ENCODE results near the gene FBXW5. TPM values are rescaled to one million over a fixed set of nuclear protein-coding genes. Genes with fewer than 3 reads are reported as not detected.

Gene FBXW5
- total RNA-seq, 4 donors from 2014 or later: 101 to 166 (median 142) TPM

- Histone ChIP-seq H3K36me3 (no peaks in the 10 kb centered on the region), H3K27me3 (no peaks in the 10 kb centered on the region), H3K4me3 (no peak overlapping the region), H3K9me3 (no peaks in the 10 kb centered on the region), H3K27ac (no peak overlapping the region), H3K4me1 (peaks cover 27% of the 10 kb centered on the region)
- WGBS: 93% methylated on average over 24 of the region's 28 CpGs
- no peak for TF ChIP-seq POLR2A (IDR thresholded peaks at IDR 0.05)
- no peak for TF ChIP-seq EP300 (IDR thresholded peaks at IDR 0.05)
- TF ChIP-seq CTCF (IDR thresholded peaks at IDR 0.05): no peak
- no peak for TF ChIP-seq POLR2AphosphoS5 (IDR thresholded peaks at IDR 0.05)
- DNase-seq (ENCODE audit: low spot score in 2 of 2): no peak
Observed at GRCh38 chr9:136958898-136959850, 14.6 kb upstream of the FBXW5 start.

- no peaks in the 10 kb centered on the region for H3K36me3 ChIP-seq
- no peak overlapping the region for H3K4me3 ChIP-seq
- peaks cover 20% of the 10 kb centered on the region for H3K4me1 ChIP-seq
- 100% methylated on average over 3 of the region's 7 CpGs for WGBS
- no peak for DNase-seq (ENCODE audit: low spot score in 2 of 2)
- TF ChIP-seq EP300 (IDR thresholded peaks at IDR 0.05): no peak
- no peak for TF ChIP-seq POLR2A (IDR thresholded peaks at IDR 0.05)
- no peak for TF ChIP-seq CTCF (IDR thresholded peaks at IDR 0.05)
- no peak for TF ChIP-seq POLR2AphosphoS5 (IDR thresholded peaks at IDR 0.05)
- no peak overlapping the region for H3K27ac ChIP-seq
- H3K27me3 ChIP-seq: no peaks in the 10 kb centered on the region
- no peaks in the 10 kb centered on the region for H3K9me3 ChIP-seq
Observed at GRCh38 chr9:136958473-136958872, 13.9 kb upstream of the FBXW5 start.

GRCh38 chr9:136957901-136958300 lies 13.4 kb upstream of the FBXW5 start:
- Histone ChIP-seq H3K36me3 (no peaks in the 10 kb centered on the region), H3K4me3 (no peak overlapping the region), H3K27me3 (no peaks in the 10 kb centered on the region), H3K4me1 (peaks cover 20% of the 10 kb centered on the region), H3K27ac (no peak overlapping the region), H3K9me3 (no peaks in the 10 kb centered on the region)
- TF ChIP-seq POLR2AphosphoS5 (IDR thresholded peaks at IDR 0.05) (no peak), CTCF (IDR thresholded peaks at IDR 0.05) (no peak), POLR2A (IDR thresholded peaks at IDR 0.05) (no peak), EP300 (IDR thresholded peaks at IDR 0.05) (no peak)
- DNase-seq (ENCODE audit: low spot score in 2 of 2): no peak
- 89% methylated on average over 5 of the region's 6 CpGs for WGBS

GRCh38 chr9:136957461-136957860 lies 12.9 kb upstream of the FBXW5 start:
- no peak for TF ChIP-seq POLR2A (IDR thresholded peaks at IDR 0.05)
- TF ChIP-seq EP300 (IDR thresholded peaks at IDR 0.05): no peak
- TF ChIP-seq CTCF (IDR thresholded peaks at IDR 0.05): no peak
- no peak for TF ChIP-seq POLR2AphosphoS5 (IDR thresholded peaks at IDR 0.05)
- no peak for DNase-seq (ENCODE audit: low spot score in 2 of 2)

GRCh38 chr9:136956604-136957003 lies 12.1 kb upstream of the FBXW5 start:
- no peaks in the 10 kb centered on the region for H3K27me3 ChIP-seq
- H3K27ac ChIP-seq: no peak overlapping the region
- no peaks in the 10 kb centered on the region for H3K36me3 ChIP-seq
- H3K4me3 ChIP-seq: no peak overlapping the region
- H3K4me1 ChIP-seq: peaks cover 22% of the 10 kb centered on the region
- no peak for DNase-seq (ENCODE audit: low spot score in 2 of 2)
- no peaks in the 10 kb centered on the region for H3K9me3 ChIP-seq
- 97% methylated on average over 4 of the region's 4 CpGs for WGBS
- TF ChIP-seq EP300 (IDR thresholded peaks at IDR 0.05) (no peak), POLR2A (IDR thresholded peaks at IDR 0.05) (no peak), CTCF (IDR thresholded peaks at IDR 0.05) (no peak), POLR2AphosphoS5 (IDR thresholded peaks at IDR 0.05) (no peak)

More at GRCh38 chr9:136957461-136957860, 12.9 kb upstream of the FBXW5 start:
- WGBS: 90% methylated on average over 1 of the region's 1 CpG
- Histone ChIP-seq H3K27ac (no peak overlapping the region), H3K4me1 (peaks cover 23% of the 10 kb centered on the region), H3K36me3 (no peaks in the 10 kb centered on the region), H3K4me3 (no peak overlapping the region), H3K27me3 (no peaks in the 10 kb centered on the region), H3K9me3 (no peaks in the 10 kb centered on the region)

Measured in suprapubic skin (tissue), 4 donors.